Measurements from ENCODE around the gene RAB40C.

DNA sequence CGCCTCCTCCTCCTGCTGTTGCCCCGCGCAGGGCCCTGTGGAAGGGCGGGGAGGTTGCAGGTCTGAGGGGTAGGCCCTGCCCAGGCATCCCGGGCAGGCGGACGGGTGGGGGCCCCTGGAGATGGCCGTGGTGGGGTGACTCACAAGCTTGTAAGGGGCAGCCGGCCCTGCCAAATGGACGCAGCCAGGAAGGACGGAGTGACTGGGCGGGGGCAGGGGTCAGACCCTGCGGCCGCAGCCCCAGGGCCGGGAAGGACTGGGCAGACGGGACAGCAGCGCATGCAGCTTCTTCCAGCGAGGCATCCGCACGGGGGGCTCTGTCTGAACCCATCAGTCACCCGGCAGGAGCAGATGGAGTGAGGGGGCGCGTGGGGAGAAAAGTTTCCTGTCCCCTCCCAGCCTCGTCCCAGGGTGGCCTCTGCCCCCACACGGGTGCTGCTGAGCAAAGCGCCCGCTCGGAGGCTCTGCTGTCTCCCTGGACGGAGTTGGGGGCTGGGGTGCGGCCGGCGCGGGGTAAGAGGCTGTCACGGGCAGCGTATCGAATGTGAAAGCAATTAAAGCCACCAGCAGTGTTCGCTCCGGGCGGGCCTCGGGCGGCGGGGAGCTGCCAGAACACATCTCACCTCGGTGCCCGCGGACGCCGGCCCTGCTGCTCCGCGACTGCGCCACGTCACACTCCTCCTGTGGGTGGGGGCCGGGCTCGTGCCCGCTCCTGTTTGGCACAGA is 35.1 kb upstream of the RAB40C start:
- TF ChIP-seq, protein P1, sequence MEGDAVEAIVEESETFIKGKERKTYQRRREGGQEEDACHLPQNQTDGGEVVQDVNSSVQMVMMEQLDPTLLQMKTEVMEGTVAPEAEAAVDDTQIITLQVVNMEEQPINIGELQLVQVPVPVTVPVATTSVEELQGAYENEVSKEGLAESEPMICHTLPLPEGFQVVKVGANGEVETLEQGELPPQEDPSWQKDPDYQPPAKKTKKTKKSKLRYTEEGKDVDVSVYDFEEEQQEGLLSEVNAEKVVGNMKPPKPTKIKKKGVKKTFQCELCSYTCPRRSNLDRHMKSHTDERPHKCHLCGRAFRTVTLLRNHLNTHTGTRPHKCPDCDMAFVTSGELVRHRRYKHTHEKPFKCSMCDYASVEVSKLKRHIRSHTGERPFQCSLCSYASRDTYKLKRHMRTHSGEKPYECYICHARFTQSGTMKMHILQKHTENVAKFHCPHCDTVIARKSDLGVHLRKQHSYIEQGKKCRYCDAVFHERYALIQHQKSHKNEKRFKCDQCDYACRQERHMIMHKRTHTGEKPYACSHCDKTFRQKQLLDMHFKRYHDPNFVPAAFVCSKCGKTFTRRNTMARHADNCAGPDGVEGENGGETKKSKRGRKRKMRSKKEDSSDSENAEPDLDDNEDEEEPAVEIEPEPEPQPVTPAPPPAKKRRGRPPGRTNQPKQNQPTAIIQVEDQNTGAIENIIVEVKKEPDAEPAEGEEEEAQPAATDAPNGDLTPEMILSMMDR (IDR thresholded peaks at IDR 0.05) = no peak
- TF ChIP-seq POLR2AphosphoS5 (IDR thresholded peaks at IDR 0.05) = no peak
